Liver (tissue), 9 donors: ENCODE results near the gene SHB. TPM values are rescaled to one million over a fixed set of nuclear protein-coding genes. Genes with fewer than 3 reads are reported as not detected.

Experiments
- DNase-seq: peaks from one replicate; pipeline ENCODE4 v3.0.0-alpha.2; 2017; ENCODE audit warnings: low spot score
- H3K27ac ChIP-seq, 2 donors: one replicate each; pipeline ENCODE4 v1.7.0; 2013; ENCODE audit warnings: inconsistent platforms in 2 of 2, low read length in 2 of 2, control low read depth in 1 of 2, low read depth in 1 of 2, mild to moderate bottlenecking in 1 of 2
- H3K27me3 ChIP-seq, 4 donors: one replicate each; pipeline versions ENCODE4 v1.6.1 to v1.7.0; 2013; ENCODE audit warnings: low read length in 3 of 4, inconsistent platforms in 1 of 4, mild to moderate bottlenecking in 1 of 4, moderate library complexity in 1 of 4; ENCODE audit not compliant: control insufficient read depth in 4 of 4, insufficient read depth in 4 of 4
- H3K36me3 ChIP-seq, 4 donors: one replicate each; pipeline versions ENCODE4 v1.6.1 to v1.7.0; 2013; ENCODE audit warnings: low read length in 3 of 4, mild to moderate bottlenecking in 3 of 4, low read depth in 1 of 4, moderate library complexity in 1 of 4; ENCODE audit not compliant: control insufficient read depth in 4 of 4, insufficient read depth in 3 of 4
- H3K4me1 ChIP-seq, 4 donors: one replicate each; pipeline versions ENCODE4 v1.6.1 to v1.7.0; 2013; ENCODE audit warnings: low read length in 3 of 4, mild to moderate bottlenecking in 3 of 4, moderate library complexity in 1 of 4; ENCODE audit not compliant: control insufficient read depth in 4 of 4, insufficient read depth in 4 of 4
- H3K4me3 ChIP-seq, 3 donors: one replicate each; pipeline versions ENCODE4 v1.6.1 to v1.7.0; 2013; ENCODE audit warnings: low read length in 3 of 3, control low read depth in 1 of 3, low read depth in 1 of 3, mild to moderate bottlenecking in 1 of 3
- H3K9ac ChIP-seq, 2 donors: one replicate each; pipeline ENCODE4 v1.7.0; 2013; ENCODE audit warnings: low read length in 2 of 2, mild to moderate bottlenecking in 2 of 2, moderate library complexity in 2 of 2, control low read depth in 1 of 2, low read depth in 1 of 2
- H3K9me3 ChIP-seq, 4 donors: one replicate each; pipeline versions ENCODE4 v1.6.1 to v1.7.0; 2013; ENCODE audit warnings: low read length in 3 of 4; ENCODE audit not compliant: control insufficient read depth in 4 of 4
- ATF3 ChIP-seq: IDR thresholded peaks from 2 replicates; pipeline ENCODE4 v1.6.1; 2016; ENCODE audit warnings: antibody characterized with exemption
- EGR1 ChIP-seq, 2 donors: IDR thresholded peaks; 2 replicates each; pipeline ENCODE4 v1.6.1; 2016 to 2018; ENCODE audit warnings: antibody characterized with exemption in 2 of 2, low read depth in 2 of 2
- FOXA2 ChIP-seq: IDR thresholded peaks from 2 replicates; pipeline ENCODE4 v1.6.1; 2016; ENCODE audit warnings: antibody characterized with exemption
- GABPA ChIP-seq, 2 donors: IDR thresholded peaks in 1 of 2; conservative IDR thresholded peaks in 1 of 2; 2 replicates each; pipeline ENCODE4 v1.6.1; 2016; ENCODE audit warnings: antibody characterized with exemption in 2 of 2, mild to moderate bottlenecking in 1 of 2, moderate library complexity in 1 of 2
- HNF4A ChIP-seq, 2 donors: conservative IDR thresholded peaks; 2 replicates each; pipeline ENCODE4 v1.6.1; 2016; ENCODE audit warnings: antibody characterized with exemption in 2 of 2, mild to moderate bottlenecking in 2 of 2
- HNF4G ChIP-seq: IDR thresholded peaks from 2 replicates; pipeline ENCODE4 v1.6.1; 2016; ENCODE audit warnings: antibody characterized with exemption
- JUND ChIP-seq, 2 donors: IDR thresholded peaks; 2 replicates each; pipeline ENCODE4 v1.6.1; 2016; ENCODE audit warnings: antibody characterized with exemption in 2 of 2
- NR2F2 ChIP-seq: IDR thresholded peaks from 2 replicates; pipeline ENCODE4 v1.6.1; 2016; ENCODE audit warnings: antibody characterized with exemption
- RAD21 ChIP-seq, 2 donors: IDR thresholded peaks; 2 replicates each; pipeline ENCODE4 v1.6.1; 2016; ENCODE audit warnings: antibody characterized with exemption in 2 of 2, mild to moderate bottlenecking in 2 of 2
- REST ChIP-seq: IDR thresholded peaks from 2 replicates; pipeline ENCODE4 v1.6.1; 2016; ENCODE audit warnings: antibody characterized with exemption, mild to moderate bottlenecking
- SP1 ChIP-seq: IDR thresholded peaks from 2 replicates; pipeline ENCODE4 v1.6.1; 2018; ENCODE audit warnings: antibody characterized with exemption, mild to moderate bottlenecking
- YY1 ChIP-seq: IDR thresholded peaks from 2 replicates; pipeline ENCODE4 v1.6.1; 2016; ENCODE audit warnings: antibody characterized with exemption, mild to moderate bottlenecking
- ZBTB33 ChIP-seq: IDR thresholded peaks from 2 replicates; pipeline ENCODE4 v1.6.1; 2016; ENCODE audit warnings: antibody characterized with exemption
- WGBS: extraction: QIAGEN DNeasy Blood & Tissue Kit; methylation state at CpG from one replicate; pipeline ENCODE4 v1.1.7; 2013; 5-methylcytosine and 5-hydroxymethylcytosine counted together
- polyA plus RNA-seq, 2 donors: library from polyadenylated mRNA; stranded (reverse) in 1 of 2; unstranded in 1 of 2; fragments of 200-250 nt in 1 of 2; fragments of >200 nt in 1 of 2; fragmentation: Nextera tagmentation in 1 of 2; extraction: Ambion mirVana in 1 of 2; gene quantifications; one replicate each; pipeline versions ENCODE4 v1.2.1 to v1.2.3, GENCODE V29; 2013 to 2015
- total RNA-seq, 2 donors: library from RNA; depleted of rRNA; stranded (reverse); fragments of >200 nt; gene quantifications; one replicate each; pipeline ENCODE4 v1.2.3, GENCODE V29; 2014
- TF ChIP-seq, protein P1 (sequence below): fragments of 150-350 bp; IDR thresholded peaks from 2 replicates; pipeline ENCODE4 v1.5.1; 2017; ENCODE audit warnings: improper control_type of control experiment, low read depth, low read length; ENCODE audit not compliant: missing input control
- TF ChIP-seq, protein P2 (sequence below): IDR thresholded peaks from 2 replicates; pipeline ENCODE4 v1.6.1; 2016; ENCODE audit warnings: antibody characterized with exemption
- donor health status: healthy.
- donor health status: healthy.
- donor health status: healthy.
- donor health status: healthy.
- donor health status: healthy.

Gene SHB, protein sequence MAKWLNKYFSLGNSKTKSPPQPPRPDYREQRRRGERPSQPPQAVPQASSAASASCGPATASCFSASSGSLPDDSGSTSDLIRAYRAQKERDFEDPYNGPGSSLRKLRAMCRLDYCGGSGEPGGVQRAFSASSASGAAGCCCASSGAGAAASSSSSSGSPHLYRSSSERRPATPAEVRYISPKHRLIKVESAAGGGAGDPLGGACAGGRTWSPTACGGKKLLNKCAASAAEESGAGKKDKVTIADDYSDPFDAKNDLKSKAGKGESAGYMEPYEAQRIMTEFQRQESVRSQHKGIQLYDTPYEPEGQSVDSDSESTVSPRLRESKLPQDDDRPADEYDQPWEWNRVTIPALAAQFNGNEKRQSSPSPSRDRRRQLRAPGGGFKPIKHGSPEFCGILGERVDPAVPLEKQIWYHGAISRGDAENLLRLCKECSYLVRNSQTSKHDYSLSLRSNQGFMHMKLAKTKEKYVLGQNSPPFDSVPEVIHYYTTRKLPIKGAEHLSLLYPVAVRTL
- total RNA-seq = 10 to 100 TPM in 1 of 2 donors, 1 to 10 TPM in 1; 3.4 to 17.3 TPM
- 10 to 100 TPM in 1 of 2 donors, 1 to 10 TPM in 1; 3.6 to 10.4 TPM for polyA plus RNA-seq

DNA sequence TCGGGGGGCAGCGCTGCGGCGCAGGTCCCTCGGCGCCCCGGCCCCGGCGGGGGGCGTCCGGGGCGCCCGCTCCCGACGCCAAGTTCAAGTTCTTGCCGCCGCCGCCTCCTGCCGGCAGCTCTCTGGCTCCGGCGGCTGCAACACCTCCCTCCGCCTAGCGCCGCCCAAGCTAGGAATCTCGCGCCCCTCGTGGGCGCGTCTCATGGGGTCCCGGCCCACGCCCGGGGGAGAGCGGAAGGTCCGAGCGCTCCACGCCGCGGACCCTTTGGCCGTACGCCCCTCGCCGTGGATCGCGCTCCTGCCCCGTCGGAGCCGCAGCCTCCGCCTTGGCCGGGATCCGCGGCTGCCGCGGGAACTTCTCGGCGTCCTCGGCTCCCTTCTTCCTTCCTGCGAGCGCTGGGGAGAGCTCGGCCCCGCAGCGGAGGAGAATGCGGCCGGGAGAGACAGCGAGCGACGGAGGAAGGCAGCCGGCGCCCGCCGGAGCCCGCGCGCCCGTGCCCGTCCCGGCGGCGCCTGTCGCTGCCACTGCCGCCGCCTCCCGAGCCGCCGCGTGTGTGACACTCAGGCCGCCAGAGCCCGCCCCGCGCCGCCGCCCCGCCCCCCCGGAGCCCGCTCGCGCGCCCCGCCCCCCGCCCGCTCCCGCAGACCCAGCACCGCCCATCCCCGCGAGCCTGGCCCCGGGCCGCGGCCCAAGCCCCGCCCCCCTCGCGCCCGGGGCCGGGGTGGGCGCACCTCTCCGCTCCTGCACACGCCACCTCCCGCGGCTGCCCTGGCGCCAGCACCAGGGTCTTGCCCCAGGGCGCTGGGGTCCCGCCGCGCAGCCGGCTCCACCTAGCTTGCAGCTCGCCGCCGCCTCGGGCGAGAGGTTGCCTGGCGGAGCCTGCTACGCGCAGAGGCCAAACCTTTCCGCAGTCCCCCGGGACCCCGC is at the start of gene SHB:
TSS of gene SHB (minus strand) at position 527 of the 928 bp plus-strand sequence. CDS start 582 bp downstream, outside the sequence.
- Histone ChIP-seq H3K4me1 (peaks cover 8 to 36% (median 28%) of the 10 kb centered on the region in 4 donors), H3K36me3 (no peaks in the 10 kb centered on the region), H3K27ac (peak within 1 kb of the TSS; percentile 90 to 92), H3K9ac (peak within 1 kb of the TSS; percentile 89 to 96), H3K27me3 (no peaks in the 10 kb centered on the region), H3K4me3 (peak within 1 kb of the TSS; percentile 91 to 97 (median 92)), H3K9me3 (no peaks in the 10 kb centered on the region)
- WGBS = under 1% methylated on average over 133 of the region's 134 CpGs
- TF ChIP-seq RAD21 (IDR thresholded peaks at IDR 0.05) (peak in 1 of 2 donors; percentile 38), FOXA2 (no peak), NR2F2 (no peak)
- TF ChIP-seq, protein P1, sequence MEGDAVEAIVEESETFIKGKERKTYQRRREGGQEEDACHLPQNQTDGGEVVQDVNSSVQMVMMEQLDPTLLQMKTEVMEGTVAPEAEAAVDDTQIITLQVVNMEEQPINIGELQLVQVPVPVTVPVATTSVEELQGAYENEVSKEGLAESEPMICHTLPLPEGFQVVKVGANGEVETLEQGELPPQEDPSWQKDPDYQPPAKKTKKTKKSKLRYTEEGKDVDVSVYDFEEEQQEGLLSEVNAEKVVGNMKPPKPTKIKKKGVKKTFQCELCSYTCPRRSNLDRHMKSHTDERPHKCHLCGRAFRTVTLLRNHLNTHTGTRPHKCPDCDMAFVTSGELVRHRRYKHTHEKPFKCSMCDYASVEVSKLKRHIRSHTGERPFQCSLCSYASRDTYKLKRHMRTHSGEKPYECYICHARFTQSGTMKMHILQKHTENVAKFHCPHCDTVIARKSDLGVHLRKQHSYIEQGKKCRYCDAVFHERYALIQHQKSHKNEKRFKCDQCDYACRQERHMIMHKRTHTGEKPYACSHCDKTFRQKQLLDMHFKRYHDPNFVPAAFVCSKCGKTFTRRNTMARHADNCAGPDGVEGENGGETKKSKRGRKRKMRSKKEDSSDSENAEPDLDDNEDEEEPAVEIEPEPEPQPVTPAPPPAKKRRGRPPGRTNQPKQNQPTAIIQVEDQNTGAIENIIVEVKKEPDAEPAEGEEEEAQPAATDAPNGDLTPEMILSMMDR = peak; percentile 38
- DNase-seq = peak; percentile 93

DNA sequence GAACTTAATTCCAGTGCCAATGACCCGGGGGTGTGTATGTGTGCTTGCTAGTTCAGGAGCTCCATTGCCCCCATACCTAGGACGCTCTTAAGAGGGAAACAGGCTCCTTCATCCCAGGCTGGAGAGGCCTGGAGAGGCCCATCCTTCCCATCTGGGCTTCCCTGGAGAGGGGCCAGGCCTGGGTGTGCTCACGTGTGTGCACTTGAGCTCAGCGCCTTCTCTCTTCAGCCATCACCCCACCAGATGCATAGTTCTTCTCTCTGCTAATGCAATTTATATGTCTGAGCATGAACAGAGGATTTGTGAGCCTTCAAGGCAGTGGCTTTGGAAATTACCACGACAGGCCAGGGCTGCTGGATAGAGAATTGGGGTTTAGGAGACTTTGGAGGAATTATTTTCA is 48.6 kb upstream of the SHB start:
- no peaks in the 10 kb centered on the region for H3K36me3 ChIP-seq
- H3K4me1 ChIP-seq = no peaks in the 10 kb centered on the region
- H3K27me3 ChIP-seq = peaks cover 0 to 3% (median 0%) of the 10 kb centered on the region in 4 donors
- 80% methylated on average over 5 of the region's 5 CpGs for WGBS
- H3K9me3 ChIP-seq = no peaks in the 10 kb centered on the region
- no peak overlapping the region for H3K27ac ChIP-seq
- H3K4me3 ChIP-seq = no peak overlapping the region
- no peak overlapping the region for H3K9ac ChIP-seq
- DNase-seq = no peak
- no peak for TF ChIP-seq NR2F2

- no peak overlapping the region for H3K4me3 ChIP-seq
- H3K27ac ChIP-seq = no peak overlapping the region
- no peaks in the 10 kb centered on the region for H3K27me3 ChIP-seq
- H3K4me1 ChIP-seq = no peaks in the 10 kb centered on the region
- no peak for DNase-seq
- H3K36me3 ChIP-seq = no peaks in the 10 kb centered on the region
- no peaks in the 10 kb centered on the region for H3K9me3 ChIP-seq
- no peak overlapping the region for H3K9ac ChIP-seq
- TF ChIP-seq NR2F2 (no peak), FOXA2 (no peak), REST (no peak), HNF4A (conservative IDR thresholded peaks at IDR 0.05) (no peak), SP1 (no peak), GABPA (IDR thresholded peaks at IDR 0.05 in 1 of 2, conservative IDR thresholded peaks at IDR 0.05 in 1 of 2) (no peak), HNF4G (no peak), EGR1 (IDR thresholded peaks at IDR 0.05; ENCODE audit: low read depth in 2 of 2) (no peak), YY1 (no peak), ATF3 (no peak), JUND (IDR thresholded peaks at IDR 0.05) (no peak), RAD21 (IDR thresholded peaks at IDR 0.05) (no peak), ZBTB33 (no peak)
- TF ChIP-seq, protein P2, sequence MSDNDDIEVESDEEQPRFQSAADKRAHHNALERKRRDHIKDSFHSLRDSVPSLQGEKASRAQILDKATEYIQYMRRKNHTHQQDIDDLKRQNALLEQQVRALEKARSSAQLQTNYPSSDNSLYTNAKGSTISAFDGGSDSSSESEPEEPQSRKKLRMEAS = no peak
Observed at GRCh38 chr9:38114905-38115304, 45.9 kb upstream of the SHB start.
